AG04450 (cell line): ENCODE results near the gene SH3D19. TPM values are rescaled to one million over a fixed set of nuclear protein-coding genes. Genes with fewer than 3 reads are reported as not detected.

ENCODE experiments used
- CTCF ChIA-PET: fragments of 300-600, 350-600 bp; formaldehyde crosslinking; extraction: SDS; loops from one replicate; lab custom pipeline; 2022; ENCODE audit warnings: antibody characterized with exemption, inconsistent platforms; lab: Charles Lee
- POLR2A ChIA-PET: fragments of 350-600 bp; formaldehyde crosslinking; extraction: SDS; loops from one replicate; lab custom pipeline; 2021; ENCODE audit warnings: antibody characterized with exemption, inconsistent platforms; lab: Yijun Ruan, JAX
- DNase-seq: peaks from one replicate; pipeline ENCODE4 v3.0.0-alpha.2; 2011; ENCODE audit warnings: low read depth, low spot score
- H3K27ac ChIP-seq: one replicate; pipeline ENCODE4 v1.5.1; 2012; ENCODE audit warnings: low read depth, low read length, control low read depth
- H3K27me3 ChIP-seq: one replicate; pipeline ENCODE4 v1.6.0; 2012; ENCODE audit warnings: low read length; ENCODE audit not compliant: control insufficient read depth, insufficient read depth
- H3K4me3 ChIP-seq: 2 replicates; pipeline ENCODE4 v1.5.1; 2011; ENCODE audit warnings: mild to moderate bottlenecking, low read depth, low read length, control low read depth
- H3K9me3 ChIP-seq: 2 replicates; pipeline ENCODE4 v1.5.1; 2012; ENCODE audit warnings: low read length; ENCODE audit not compliant: control insufficient read depth, insufficient read depth
- CTCF ChIP-seq: IDR thresholded peaks from 2 replicates; pipeline ENCODE4 v1.5.1; 2011; ENCODE audit warnings: low read depth, low read length, control low read depth, inconsistent platforms
- polyA plus RNA-seq: library from polyadenylated mRNA; depleted of rRNA; stranded (reverse); fragments of >200 nt; gene quantifications from 2 replicates; pipeline ENCODE4 v1.2.3, GENCODE V29; 2011

Gene SH3D19
- polyA plus RNA-seq, 1 experiment: 32.6 TPM

GRCh38 chr4:151105454-151106032, 219.9 kb downstream of the SH3D19 start:
- POLR2A ChIA-PET: no interaction called here
- CTCF ChIA-PET: interaction anchor here (0.8 to 1.5 kb wide), 2 partner anchors 12 to 257 kb away, joined by 3 to 4 read pairs; no protein-coding TSS in a partner anchor
- Histone ChIP-seq H3K4me3 (no peak overlapping the region), H3K27me3 (no peaks in the 10 kb centered on the region), H3K27ac (no peak overlapping the region), H3K9me3 (no peaks in the 10 kb centered on the region)
- no peak for DNase-seq
- no peak for TF ChIP-seq CTCF

- H3K4me3 ChIP-seq: no peak overlapping the region
- DNase-seq: no peak
- ChIA-PET POLR2A (no interaction called here), CTCF (interaction anchor here (0.6 to 1.6 kb wide), 3 partner anchors 13 to 258 kb away, joined by 3 to 7 read pairs (median 3); no protein-coding TSS in a partner anchor)
- no peak overlapping the region for H3K27ac ChIP-seq
- H3K27me3 ChIP-seq: no peaks in the 10 kb centered on the region
- no peaks in the 10 kb centered on the region for H3K9me3 ChIP-seq
- TF ChIP-seq CTCF: no peak
These were observed 220.8 kb downstream of the SH3D19 start for GRCh38 chr4:151104621-151105020.

GRCh38 chr4:151103758-151104157, 221.6 kb downstream of the SH3D19 start:
- CTCF ChIA-PET: interaction anchor here (1.6 kb wide), 1 partner anchor 14 kb away, joined by 7 read pairs; no protein-coding TSS in a partner anchor
- POLR2A ChIA-PET: no interaction called here

GRCh38 chr4:151100531-151100930, 224.9 kb downstream of the SH3D19 start:
- Histone ChIP-seq H3K4me3 (peak overlapping the region; percentile 97), H3K9me3 (no peaks in the 10 kb centered on the region), H3K27ac (no peak overlapping the region), H3K27me3 (no peaks in the 10 kb centered on the region)
- no peak for DNase-seq
- ChIA-PET POLR2A (interaction anchor here (1.4 kb wide), 1 partner anchor 8 kb away, joined by 5 read pairs; no protein-coding TSS in a partner anchor), CTCF (interaction anchor here (1.2 to 1.3 kb wide), 2 partner anchors 14 to 17 kb away, joined by 4 read pairs; no protein-coding TSS in a partner anchor)
- no peak for TF ChIP-seq CTCF

More at GRCh38 chr4:151103758-151104157, 221.6 kb downstream of the SH3D19 start:
- Histone ChIP-seq H3K27ac (no peak overlapping the region), H3K27me3 (no peaks in the 10 kb centered on the region), H3K4me3 (no peak overlapping the region), H3K9me3 (no peaks in the 10 kb centered on the region)
- no peak for TF ChIP-seq CTCF
- no peak for DNase-seq

GRCh38 chr4:151099976-151100417, 225.4 kb downstream of the SH3D19 start:
- H3K9me3 ChIP-seq: no peaks in the 10 kb centered on the region
- H3K4me3 ChIP-seq: peak overlapping the region; percentile 97
- DNase-seq: no peak
- H3K27me3 ChIP-seq: no peaks in the 10 kb centered on the region
- POLR2A ChIA-PET: interaction anchor here (0.5 to 1.4 kb wide), 2 partner anchors 9 to 167 kb away, joined by 3 to 5 read pairs; no protein-coding TSS in a partner anchor
- CTCF ChIA-PET: interaction anchor here (1.2 to 1.3 kb wide), 2 partner anchors 14 to 17 kb away, joined by 4 read pairs; no protein-coding TSS in a partner anchor
- H3K27ac ChIP-seq: peak overlapping the region; percentile 87
- TF ChIP-seq CTCF: no peak
